Measurements from ENCODE around the gene STEAP3.

Gene STEAP3

DNA sequence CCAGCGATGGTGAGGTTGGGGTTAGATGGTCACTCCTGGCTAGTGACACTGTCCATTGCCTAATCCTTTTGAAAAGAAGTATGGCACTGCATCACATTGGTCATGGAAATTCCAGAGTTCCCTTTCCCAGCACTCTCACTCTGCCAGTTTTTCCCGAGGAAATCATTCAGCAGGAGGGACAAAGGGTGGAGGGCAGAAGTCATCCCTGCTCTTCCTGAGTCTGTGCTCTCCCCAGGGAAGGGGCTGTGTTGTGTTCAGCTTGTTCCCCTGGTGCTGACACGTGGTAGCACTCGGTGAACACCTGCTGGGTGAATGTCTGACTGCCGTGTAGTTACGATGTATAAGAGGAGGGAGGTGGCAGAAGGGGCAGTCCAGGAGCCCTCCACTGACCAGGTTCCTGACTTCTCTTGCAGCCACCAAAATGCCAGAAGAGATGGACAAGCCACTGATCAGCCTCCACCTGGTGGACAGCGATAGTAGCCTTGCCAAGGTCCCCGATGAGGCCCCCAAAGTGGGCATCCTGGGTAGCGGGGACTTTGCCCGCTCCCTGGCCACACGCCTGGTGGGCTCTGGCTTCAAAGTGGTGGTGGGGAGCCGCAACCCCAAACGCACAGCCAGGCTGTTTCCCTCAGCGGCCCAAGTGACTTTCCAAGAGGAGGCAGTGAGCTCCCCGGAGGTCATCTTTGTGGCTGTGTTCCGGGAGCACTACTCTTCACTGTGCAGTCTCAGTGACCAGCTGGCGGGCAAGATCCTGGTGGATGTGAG lies 21.6 kb downstream of the STEAP3 start:
- TF ChIP-seq, protein P1, sequence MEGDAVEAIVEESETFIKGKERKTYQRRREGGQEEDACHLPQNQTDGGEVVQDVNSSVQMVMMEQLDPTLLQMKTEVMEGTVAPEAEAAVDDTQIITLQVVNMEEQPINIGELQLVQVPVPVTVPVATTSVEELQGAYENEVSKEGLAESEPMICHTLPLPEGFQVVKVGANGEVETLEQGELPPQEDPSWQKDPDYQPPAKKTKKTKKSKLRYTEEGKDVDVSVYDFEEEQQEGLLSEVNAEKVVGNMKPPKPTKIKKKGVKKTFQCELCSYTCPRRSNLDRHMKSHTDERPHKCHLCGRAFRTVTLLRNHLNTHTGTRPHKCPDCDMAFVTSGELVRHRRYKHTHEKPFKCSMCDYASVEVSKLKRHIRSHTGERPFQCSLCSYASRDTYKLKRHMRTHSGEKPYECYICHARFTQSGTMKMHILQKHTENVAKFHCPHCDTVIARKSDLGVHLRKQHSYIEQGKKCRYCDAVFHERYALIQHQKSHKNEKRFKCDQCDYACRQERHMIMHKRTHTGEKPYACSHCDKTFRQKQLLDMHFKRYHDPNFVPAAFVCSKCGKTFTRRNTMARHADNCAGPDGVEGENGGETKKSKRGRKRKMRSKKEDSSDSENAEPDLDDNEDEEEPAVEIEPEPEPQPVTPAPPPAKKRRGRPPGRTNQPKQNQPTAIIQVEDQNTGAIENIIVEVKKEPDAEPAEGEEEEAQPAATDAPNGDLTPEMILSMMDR (conservative IDR thresholded peaks at IDR 0.05; ENCODE audit: control insufficient read depth, insufficient read depth, low read depth, low read length): no peak
- H3K4me3 ChIP-seq (ENCODE audit: control insufficient read depth, low read depth, low read length): no peak overlapping the region
- no peak for DNase-seq (ENCODE audit: low read depth)

DNA sequence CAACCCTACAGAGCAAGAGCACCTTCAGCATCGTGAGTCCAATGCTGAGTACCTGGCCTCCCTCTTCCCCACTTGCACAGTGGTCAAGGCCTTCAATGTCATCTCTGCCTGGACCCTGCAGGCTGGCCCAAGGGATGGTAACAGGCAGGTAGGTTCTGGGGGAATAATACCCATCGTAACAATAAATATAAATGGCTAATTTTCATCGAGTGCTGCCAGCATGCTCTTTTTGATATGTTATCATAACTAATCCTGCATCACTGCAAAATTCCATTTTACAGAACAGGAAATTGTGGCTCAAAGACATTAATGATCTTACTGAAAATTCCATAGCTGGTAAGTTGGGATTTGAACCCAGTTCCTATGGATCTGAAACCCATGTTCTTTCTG lies 22.2 kb downstream of the STEAP3 start:
- DNase-seq (ENCODE audit: low read depth): no peak
- TF ChIP-seq, protein P1 (conservative IDR thresholded peaks at IDR 0.05; ENCODE audit: control insufficient read depth, insufficient read depth, low read depth, low read length): no peak
- no peak overlapping the region for H3K4me3 ChIP-seq (ENCODE audit: control insufficient read depth, low read depth, low read length)

DNA sequence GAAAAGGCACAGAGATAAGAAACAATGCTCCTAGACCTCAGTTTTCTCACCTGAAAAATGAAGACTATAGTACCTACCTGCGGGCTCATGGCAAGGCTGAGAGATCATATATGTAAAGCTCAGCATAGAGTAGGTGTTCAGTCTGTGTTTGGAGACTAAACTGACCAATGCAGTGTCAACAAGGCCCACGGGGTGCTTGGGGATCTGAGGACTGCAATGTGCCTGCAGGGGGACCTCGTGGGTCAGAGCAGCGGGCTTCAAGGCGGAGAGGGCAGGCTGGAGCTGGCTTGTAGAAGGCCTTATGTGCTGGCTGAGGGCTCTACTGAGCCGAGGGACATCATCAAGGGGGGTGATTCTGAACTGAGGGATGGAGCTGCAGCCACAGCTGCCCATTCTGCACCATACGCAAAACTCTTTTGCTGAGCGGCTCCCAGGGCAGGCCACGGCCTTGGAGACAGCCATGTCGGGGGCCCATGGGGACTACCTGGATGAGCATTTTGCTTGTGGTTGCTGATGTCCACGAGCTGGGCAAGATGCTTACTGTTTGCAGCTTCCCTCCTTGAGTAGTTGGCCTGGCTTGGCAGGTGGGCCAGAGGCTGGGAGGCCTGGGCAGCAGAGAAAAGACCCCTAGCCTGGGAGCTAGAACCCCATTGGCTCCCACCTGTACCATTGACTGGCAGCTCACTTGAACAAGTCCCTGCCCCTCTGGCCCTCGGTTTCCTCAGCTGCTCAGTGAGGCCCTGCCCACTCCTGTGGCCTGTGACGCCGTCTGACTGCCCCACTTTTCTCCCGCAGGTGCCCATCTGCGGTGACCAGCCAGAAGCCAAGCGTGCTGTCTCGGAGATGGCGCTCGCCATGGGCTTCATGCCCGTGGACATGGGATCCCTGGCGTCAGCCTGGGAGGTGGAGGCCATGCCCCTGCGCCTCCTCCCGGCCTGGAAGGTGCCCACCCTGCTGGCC lies 23.5 kb downstream of the STEAP3 start:
- TF ChIP-seq, protein P1 (conservative IDR thresholded peaks at IDR 0.05; ENCODE audit: control insufficient read depth, insufficient read depth, low read depth, low read length): no peak
- no peak overlapping the region for H3K4me3 ChIP-seq (ENCODE audit: control insufficient read depth, low read depth, low read length)
- DNase-seq (ENCODE audit: low read depth): no peak

DNA sequence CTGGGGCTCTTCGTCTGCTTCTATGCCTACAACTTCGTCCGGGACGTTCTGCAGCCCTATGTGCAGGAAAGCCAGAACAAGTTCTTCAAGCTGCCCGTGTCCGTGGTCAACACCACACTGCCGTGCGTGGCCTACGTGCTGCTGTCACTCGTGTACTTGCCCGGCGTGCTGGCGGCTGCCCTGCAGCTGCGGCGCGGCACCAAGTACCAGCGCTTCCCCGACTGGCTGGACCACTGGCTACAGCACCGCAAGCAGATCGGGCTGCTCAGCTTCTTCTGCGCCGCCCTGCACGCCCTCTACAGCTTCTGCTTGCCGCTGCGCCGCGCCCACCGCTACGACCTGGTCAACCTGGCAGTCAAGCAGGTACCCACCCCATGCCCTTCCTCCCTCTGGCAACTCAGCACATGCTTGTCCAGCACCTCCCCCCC lies 24.2 kb downstream of the STEAP3 start:
- TF ChIP-seq, protein P1 (conservative IDR thresholded peaks at IDR 0.05; ENCODE audit: control insufficient read depth, insufficient read depth, low read depth, low read length): no peak
- H3K4me3 ChIP-seq (ENCODE audit: control insufficient read depth, low read depth, low read length): no peak overlapping the region
- no peak for DNase-seq (ENCODE audit: low read depth)

- H3K4me3 ChIP-seq (ENCODE audit: control insufficient read depth, low read depth, low read length): no peak overlapping the region
- TF ChIP-seq, protein P1 (conservative IDR thresholded peaks at IDR 0.05; ENCODE audit: control insufficient read depth, insufficient read depth, low read depth, low read length): no peak
- peak; percentile 93 for DNase-seq (ENCODE audit: low read depth)
Measured at GRCh38 chr2:119248311-119248710, 24.7 kb downstream of the STEAP3 start.

DNA sequence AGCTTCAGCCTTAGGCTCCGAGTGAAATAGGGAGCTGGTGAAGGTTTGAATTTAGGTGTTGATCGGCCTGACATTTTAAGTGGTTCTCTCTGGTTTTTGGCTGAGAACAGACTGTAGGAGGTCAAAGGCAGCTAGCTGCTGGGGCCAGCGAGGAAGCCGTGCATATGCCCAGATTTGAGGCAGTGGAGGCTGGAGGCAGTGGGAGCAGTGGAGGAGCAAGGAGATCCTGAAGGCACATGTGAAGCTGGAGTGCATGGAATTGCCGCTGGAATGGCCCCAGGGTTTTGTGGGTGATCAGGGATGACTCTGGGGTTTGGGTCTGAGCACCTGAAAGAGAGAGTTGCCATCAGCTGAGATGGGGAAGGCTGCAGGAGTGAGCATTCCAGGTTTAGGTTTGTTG lies 25.1 kb downstream of the STEAP3 start:
- DNase-seq (ENCODE audit: low read depth): no peak
- H3K4me3 ChIP-seq (ENCODE audit: control insufficient read depth, low read depth, low read length): no peak overlapping the region
- TF ChIP-seq, protein P1 (conservative IDR thresholded peaks at IDR 0.05; ENCODE audit: control insufficient read depth, insufficient read depth, low read depth, low read length): no peak
